Epithelial cell of prostate (primary cell): Measurements from ENCODE around the gene OLA1.
A peak's percentile ranks its signal among the peaks of the same experiment; 100 is the strongest.

Experiments
- DNase-seq: peaks from one replicate; pipeline ENCODE4 v3.0.0-alpha.2; 2011; ENCODE audit warnings: low read depth, low spot score
- H3K27ac ChIP-seq: fragments of 450-650 bp; 2 replicates; pipeline ENCODE4 v1.5.1; 2017; ENCODE audit warnings: mild to moderate bottlenecking

Gene OLA1

GRCh38 chr2:174135981-174136380 is 112.4 kb downstream of the OLA1 start:
- no peak overlapping the region for H3K27ac ChIP-seq
- no peak for DNase-seq

- no peak for DNase-seq
- H3K27ac ChIP-seq = no peak overlapping the region
Measured at GRCh38 chr2:174125090-174125489, 123.2 kb downstream of the OLA1 start.

GRCh38 chr2:174124181-174124580 is 124.2 kb downstream of the OLA1 start:
- no peak overlapping the region for H3K27ac ChIP-seq
- DNase-seq = no peak

GRCh38 chr2:174122185-174122584 is 126.1 kb downstream of the OLA1 start:
- H3K27ac ChIP-seq = peak overlapping the region; percentile 29
- DNase-seq = no peak

GRCh38 chr2:174121612-174122011 is 126.7 kb downstream of the OLA1 start:
- peak; percentile 29 for DNase-seq
- peak overlapping the region; percentile 29 for H3K27ac ChIP-seq

GRCh38 chr2:174121175-174121574 is 127.2 kb downstream of the OLA1 start:
- H3K27ac ChIP-seq = peak overlapping the region; percentile 29
- DNase-seq = no peak

GRCh38 chr2:174120346-174120745 is 128.0 kb downstream of the OLA1 start:
- DNase-seq = peak; percentile 6

GRCh38 chr2:174117951-174118930 is 130.1 kb downstream of the OLA1 start:
- H3K27ac ChIP-seq = peak overlapping the region; percentile 44
- peak; percentile 16 for DNase-seq

More at GRCh38 chr2:174120346-174120745, 128.0 kb downstream of the OLA1 start:
- peak overlapping the region; percentile 29 for H3K27ac ChIP-seq

- no peak overlapping the region for H3K27ac ChIP-seq
- no peak for DNase-seq
Measured at GRCh38 chr2:174112073-174112472, 136.3 kb downstream of the OLA1 start.

- H3K27ac ChIP-seq = no peak overlapping the region
- DNase-seq = no peak
Measured at GRCh38 chr2:174108579-174108978, 139.8 kb downstream of the OLA1 start.

GRCh38 chr2:174106736-174107135 is 141.6 kb downstream of the OLA1 start:
- no peak overlapping the region for H3K27ac ChIP-seq
- no peak for DNase-seq

- no peak for DNase-seq
- H3K27ac ChIP-seq = no peak overlapping the region
Measured at GRCh38 chr2:174094542-174094941, 153.8 kb downstream of the OLA1 start.

GRCh38 chr2:174090476-174090875 is 157.9 kb downstream of the OLA1 start:
- no peak for DNase-seq

GRCh38 chr2:174088706-174089460 is 159.4 kb downstream of the OLA1 start:
- no peak for DNase-seq
- H3K27ac ChIP-seq = no peak overlapping the region

More at GRCh38 chr2:174090476-174090875, 157.9 kb downstream of the OLA1 start:
- no peak overlapping the region for H3K27ac ChIP-seq

GRCh38 chr2:174086708-174087107 is 161.6 kb downstream of the OLA1 start:
- no peak for DNase-seq
- H3K27ac ChIP-seq = no peak overlapping the region

GRCh38 chr2:174085781-174086180 is 162.6 kb downstream of the OLA1 start:
- no peak for DNase-seq
- no peak overlapping the region for H3K27ac ChIP-seq

- H3K27ac ChIP-seq = no peak overlapping the region
- DNase-seq = no peak
Measured at GRCh38 chr2:174083843-174084458, 164.4 kb downstream of the OLA1 start.

GRCh38 chr2:174080672-174081121 is 167.6 kb downstream of the OLA1 start:
- DNase-seq = no peak
- H3K27ac ChIP-seq = no peak overlapping the region

- DNase-seq = no peak
- no peak overlapping the region for H3K27ac ChIP-seq
Measured at GRCh38 chr2:174078275-174078674, 170.1 kb downstream of the OLA1 start.

GRCh38 chr2:174076975-174077374 is 171.4 kb downstream of the OLA1 start:
- H3K27ac ChIP-seq = peak overlapping the region; percentile 68
- no peak for DNase-seq
